Stimulated activated naive CD4-positive, alpha-beta T cell treated with Interleukin-2 at 50 U/mL for 16 hours (primary cell): ENCODE measurements around the gene SLC35D1.

Experiments used
- DNase-seq: peaks from one replicate; lab custom pipeline; 2025; lab: John Stamatoyannopoulos, UW

SLC35D1 gene

DNA sequence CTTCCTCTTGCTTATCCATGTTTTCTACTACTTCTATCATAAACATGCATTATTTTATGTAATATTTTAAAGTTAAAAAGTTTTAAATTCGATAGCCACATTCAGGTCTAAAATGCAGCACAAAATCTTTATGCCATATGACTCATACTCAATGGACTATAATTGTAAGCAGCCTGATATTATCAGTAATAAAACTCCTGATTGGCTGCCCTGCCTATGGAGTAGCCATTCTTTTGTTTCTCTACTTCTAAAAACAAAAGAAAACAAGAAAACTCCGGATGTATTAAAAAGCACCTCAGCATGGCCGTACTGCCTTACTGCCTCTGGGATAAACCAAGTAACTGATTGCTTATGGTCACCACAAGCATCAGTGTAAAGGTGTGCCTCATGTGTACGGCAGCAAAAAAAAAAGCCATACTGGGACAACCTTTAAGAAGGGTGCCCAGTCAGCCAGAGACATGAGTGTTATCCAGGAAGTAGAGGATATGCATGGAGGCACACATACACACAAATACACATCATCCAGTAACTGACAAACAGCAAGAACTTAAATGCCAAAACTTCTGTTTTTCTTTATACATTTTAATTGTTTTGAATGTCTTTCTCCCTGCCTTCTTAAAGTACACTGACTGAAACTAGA lies 9.2 kb downstream of the SLC35D1 start:
- no peak for DNase-seq

DNA sequence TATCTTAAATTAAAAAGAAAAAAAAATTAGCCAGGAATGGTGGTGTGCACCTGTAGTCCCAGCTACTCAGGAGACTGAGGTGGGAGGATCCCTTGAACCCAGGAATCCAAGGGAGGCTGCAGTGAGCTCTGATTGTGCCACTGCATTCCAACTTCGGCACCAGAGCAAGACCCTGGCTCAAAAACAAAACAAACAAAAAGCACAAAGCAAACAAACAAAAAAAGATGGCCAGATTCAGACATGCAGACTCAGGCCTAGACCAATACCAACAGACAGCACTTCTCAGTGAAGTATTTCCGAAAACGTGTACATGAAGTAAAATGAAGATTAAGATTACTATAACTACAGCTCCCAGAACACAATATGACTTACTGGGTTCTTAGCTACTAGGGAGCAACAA lies 10.6 kb downstream of the SLC35D1 start:
- no peak for DNase-seq

DNA sequence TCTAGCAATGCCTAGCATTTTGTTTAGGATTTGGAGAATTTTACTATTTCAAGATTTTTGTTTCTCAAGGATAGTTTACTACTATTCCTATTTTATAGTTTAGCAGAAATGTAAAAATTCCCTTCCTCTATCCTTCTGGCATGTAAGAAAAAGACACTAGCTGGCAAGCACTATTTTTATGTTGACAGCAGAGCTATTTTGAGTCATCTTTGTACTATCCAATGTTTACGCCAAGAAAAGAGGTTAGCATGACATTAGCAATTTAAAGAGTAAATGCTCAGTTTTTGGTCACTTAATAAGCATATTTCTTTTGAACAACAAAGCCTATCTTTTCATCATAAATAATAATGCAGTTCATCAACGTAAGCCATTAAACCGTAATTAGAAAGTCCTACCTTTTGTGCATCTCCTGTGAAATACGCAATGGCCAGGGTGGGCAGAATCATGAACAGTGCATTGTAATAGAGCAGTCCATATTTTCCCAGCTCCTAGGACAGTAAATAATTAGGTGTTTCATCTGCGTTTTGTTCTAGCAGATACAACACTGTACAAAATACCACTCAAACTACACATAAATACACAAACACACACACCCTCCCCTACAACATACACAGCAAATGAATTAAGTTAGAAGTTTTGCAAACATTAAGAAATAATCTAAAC lies 12.0 kb downstream of the SLC35D1 start:
- DNase-seq = no peak

DNA sequence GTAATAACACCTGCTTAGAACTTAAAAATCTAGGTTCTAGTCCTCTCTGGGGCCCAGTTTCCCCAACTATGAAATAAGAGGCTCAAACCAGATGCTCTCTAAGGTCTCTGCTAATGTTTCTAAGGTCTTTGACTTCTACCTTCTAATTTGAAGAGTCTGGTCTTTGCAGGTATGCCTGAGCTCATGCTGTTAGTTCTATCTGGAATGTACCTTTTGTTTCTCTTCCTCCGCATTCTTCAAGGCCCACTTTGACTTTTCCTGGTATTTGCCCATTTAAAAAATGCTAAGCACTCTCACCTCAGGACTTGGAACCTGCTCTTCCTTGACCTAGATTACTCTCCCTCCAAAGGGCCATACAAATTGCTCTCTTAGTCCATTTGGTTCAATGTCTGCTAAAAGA lies 13.5 kb downstream of the SLC35D1 start:
- no peak for DNase-seq

DNA sequence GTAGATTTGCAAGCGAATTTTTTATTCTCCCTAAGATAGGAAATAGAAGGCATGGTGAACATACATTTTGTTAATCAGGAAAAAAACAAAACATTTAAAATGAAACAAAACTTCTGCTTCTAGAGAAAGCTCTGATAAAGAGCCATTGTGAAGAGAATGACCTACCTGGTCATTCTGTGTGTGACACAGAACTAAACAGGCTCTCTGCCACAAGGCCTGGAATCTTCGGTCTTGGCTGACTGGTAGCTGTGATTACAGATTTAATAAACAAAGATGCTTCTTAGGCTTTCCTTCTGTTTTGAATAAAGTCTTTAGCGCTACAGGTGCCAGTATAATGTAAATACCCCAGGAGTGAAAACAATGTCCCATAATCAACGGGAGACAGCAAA lies 22.1 kb downstream of the SLC35D1 start:
- DNase-seq = no peak

DNA sequence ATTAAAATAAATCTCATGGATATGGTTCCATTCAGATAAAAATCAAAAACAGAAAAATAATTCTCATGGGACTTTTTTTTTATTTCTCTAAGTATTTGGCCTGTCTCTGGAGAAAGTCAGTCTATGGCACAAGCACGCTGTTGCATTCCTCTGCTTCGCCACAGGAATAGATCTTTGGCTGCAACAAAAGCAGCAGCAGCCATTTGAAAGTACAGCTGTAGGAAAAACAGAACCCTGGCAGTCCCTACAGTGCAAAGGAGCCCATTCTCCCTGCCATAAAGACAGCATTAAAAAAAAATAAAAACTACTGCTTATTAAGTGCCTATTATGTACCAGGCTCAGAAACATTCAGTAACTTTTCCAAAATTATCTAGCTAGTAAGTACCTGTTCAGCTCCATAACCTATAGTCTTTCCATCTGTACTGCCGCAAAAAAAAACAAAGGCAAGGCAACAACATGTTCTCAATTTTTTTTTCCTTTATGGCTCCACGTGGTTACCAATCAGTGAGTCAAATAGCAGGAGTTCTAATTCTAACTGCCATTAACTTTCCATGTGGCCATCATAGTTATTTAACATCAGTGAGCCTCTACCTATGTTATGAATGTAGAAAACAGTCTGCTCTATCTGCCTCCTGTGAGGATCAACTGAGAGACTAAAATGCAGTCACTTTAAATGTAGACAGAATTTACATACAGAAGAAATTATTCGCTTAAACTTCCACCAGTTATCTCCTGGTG lies 22.7 kb downstream of the SLC35D1 start:
- DNase-seq = no peak

DNA sequence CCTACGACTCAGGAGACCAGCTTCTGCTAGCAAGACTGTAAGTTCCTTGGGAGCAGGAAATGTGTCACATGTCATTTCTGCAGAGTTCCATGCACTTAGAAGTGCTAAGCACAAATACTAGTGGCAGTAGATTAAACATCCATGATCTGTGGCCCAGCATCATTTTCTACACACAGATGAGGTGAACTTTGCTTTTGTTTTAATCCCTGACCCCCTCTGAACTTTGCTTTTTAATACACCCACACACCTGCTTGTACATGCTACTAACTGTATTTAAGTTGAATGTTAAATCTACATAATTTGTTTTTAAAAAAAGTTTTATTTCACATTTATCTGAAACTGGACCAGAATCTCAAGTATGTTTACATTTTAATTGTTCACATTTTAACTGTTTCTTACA lies 24.5 kb downstream of the SLC35D1 start:
- no peak for DNase-seq

DNA sequence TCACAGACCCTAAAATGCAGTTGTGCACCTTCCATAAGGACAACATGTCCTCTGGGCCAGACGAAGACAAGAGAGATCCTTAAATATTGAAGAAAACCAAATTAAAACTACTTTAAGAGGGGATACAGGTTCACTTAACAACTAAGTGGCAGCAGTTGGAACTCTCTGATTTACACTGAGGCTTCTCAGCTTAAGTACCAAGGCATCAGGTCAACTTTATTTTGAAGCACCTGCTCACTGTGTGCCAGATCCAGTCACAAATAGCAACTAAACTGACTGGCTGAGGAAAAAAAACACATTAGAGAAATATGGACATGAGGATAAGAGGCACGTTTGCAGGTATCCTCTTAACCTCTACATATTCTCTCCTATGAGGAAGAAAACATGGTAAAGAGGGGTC lies 33.2 kb downstream of the SLC35D1 start:
- no peak for DNase-seq

DNA sequence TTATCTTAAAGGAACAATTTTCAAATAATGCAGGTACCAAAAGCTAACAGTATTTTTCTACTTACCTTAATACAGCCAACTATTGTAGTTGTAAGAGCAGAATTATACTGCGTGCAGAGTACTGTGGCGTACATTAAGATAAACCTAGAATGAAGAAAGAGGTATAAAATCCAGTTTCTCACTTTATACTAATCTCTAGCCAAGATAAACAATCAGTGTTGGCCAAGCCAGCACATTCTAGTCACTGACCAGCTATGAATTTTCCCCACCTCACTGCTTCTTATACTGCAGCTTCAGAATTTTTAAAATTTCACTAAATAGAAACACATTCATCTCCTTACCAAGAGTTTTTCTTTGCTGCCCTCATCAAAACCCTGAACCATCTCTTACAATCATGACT lies 33.6 kb downstream of the SLC35D1 start:
- DNase-seq = no peak

DNA sequence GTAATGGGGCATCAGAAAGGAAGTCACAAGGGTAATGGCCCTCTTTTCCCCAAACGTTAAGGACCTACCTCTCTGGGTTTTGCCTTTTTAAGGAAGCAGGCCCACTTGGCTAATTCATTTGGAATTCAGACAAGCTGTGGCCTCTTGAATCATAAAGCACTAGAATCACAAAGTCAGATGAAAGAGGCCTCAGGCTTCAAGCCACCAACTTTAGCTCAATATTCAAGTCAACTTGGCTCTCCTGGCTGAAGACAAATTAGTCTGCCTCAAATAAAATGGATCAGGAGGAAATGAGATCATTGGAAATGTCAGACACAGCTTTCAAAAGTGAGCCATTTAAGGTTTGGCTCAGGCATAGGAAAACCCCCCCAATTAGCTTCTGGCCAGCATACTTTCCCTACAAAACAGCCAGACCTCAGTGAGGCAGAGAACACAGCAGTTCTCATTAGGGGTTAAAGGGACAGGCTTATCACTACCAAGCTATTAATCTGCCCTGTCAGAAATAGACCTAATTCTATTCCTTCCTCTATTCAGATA lies 34.3 kb downstream of the SLC35D1 start:
- no peak for DNase-seq

DNA sequence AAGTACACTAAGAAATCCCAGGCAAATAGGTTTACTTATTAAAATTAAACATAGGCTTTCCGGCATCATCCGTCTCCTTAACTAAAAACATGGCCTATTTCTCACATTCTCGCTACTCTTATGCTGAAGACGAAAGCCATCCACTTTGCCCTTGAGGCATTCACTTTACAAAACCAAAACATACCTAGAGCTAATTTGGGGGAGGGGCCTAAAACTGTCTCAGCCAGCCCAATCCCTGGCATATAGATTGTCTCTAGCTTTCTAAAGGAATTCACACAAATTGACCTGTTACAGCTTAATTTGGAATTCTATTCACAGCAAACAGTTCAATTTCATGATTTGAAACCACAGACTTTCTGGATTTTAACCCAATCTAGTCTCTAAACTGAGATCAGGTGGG lies 34.8 kb downstream of the SLC35D1 start:
- no peak for DNase-seq

DNA sequence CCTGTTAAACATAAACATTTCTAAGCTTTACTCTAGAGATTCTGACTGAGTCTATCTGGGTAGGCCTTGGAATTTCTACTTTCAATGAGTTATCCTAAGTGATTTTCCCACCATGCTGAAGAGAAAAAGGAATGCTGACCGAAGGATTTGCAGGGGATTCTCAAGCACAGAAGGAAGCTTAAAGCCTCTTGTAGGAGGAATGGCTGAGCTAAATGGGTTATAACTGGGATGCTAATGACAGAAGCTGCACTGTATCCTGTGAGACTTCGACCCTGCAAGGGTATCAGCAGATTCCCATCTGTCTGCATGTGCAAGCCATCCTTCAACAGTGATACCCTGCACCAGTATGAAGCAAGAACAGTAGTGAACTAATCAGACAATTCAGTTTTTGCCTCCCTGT lies 35.4 kb downstream of the SLC35D1 start:
- DNase-seq = no peak

DNA sequence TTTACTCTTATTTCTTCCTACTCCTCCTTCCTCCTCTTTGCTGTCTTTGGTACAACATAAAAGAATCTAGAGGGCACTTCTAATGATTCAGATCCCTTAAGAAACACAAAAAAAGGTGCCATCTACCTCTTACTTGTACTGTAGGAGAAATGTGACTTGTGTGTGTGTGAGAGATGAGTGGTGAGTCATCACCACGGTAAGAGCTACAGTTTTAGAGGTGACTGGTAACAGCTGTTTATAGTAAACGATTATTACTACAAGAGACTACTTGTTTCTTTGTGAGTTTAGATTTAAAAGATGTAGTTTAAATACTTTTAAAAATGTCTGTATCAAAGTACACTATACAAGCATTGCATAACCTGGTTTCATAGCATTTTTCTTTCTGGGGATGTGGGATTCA lies 40.4 kb downstream of the SLC35D1 start:
- DNase-seq = no peak

DNA sequence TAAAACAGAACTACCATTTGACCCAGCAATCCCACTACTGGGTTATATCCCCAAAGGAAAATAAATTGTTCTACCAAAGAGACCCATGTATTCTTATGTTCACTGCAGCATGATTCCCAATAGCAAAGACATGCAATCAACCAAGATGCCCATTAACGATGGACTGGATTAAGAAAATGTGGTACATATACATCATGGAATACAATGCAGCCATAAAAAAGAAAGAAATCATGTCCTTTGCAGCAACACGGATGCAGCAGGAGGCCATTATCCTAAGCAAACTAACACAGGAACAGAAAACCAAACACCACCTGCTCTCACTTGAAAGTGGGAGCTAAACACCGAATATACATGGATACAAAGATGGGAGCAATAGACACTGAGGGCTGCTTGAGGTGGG lies 44.2 kb downstream of the SLC35D1 start:
- no peak for DNase-seq

DNA sequence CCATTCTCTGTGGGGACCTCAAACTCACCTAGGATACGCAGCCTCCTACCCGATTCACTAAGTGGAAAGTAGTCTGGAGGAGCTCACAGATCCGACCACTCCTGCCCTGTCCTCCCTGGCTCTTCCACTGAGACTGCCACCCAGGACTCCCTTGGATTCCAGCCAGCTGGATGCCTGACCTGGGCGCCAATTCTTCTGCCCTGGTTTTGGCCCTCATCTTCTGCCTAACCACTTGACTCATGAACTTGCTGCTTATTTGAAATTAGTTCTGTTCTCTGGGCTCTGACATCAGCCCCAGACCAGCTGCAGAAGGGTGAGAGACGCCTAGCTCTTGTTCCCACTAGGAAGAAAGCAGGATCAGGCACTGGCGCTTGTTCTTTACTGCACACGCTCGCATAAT lies 48.9 kb downstream of the SLC35D1 start:
- no peak for DNase-seq

DNA sequence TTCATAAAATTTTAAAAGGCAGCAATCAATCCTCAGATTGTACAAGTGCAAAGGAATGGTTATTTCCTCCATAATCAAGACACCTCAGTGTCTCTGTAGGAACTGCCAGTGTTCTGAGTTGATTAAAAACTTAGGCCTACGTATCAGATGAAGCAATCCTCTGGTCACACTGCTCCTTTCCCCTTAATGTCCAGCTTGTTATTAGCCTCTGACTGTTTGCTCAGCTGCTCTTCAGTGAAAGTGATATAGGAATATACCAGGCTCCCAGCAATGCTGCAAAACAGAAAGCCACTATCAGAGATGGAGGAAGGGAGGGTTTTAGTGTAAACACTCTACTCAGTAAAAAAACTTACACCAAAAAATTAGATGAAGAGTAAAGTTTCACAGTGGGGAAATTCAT lies 49.8 kb downstream of the SLC35D1 start:
- DNase-seq = no peak

DNA sequence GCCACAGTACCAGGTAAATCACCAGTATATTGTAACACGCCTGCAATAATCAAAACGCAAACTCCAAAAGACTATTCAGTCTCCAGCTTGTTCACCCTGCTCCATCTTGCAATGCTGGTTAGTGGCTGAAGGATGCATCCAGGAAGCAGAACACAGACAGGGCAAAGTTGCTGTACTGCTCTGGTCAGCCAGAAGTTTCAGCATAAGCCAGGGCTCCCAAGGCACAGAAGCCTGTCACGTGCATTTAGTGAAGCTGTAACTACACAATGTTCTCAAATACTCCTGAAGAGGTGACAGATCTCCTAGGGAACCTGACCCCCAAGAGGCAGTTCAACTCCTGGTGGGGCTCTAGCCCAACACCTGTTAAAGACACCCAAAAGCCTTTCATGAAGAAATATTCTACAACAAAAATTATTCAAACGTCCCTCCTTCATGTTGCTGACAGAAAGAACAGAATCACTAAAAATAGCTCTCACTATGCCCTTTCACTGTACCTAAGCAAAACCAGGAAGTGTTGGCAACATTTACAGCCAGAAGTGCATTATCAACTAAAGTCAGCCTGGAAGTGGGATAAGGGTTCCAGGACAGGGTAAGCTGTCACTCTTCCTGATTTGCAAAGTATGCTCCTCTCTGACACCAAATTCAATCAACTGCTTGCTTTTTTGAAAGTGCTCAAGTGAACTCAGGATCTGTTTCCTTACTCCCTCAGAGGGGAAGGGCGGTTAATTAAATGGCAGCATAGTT lies 52.1 kb downstream of the SLC35D1 start:
- no peak for DNase-seq

DNA sequence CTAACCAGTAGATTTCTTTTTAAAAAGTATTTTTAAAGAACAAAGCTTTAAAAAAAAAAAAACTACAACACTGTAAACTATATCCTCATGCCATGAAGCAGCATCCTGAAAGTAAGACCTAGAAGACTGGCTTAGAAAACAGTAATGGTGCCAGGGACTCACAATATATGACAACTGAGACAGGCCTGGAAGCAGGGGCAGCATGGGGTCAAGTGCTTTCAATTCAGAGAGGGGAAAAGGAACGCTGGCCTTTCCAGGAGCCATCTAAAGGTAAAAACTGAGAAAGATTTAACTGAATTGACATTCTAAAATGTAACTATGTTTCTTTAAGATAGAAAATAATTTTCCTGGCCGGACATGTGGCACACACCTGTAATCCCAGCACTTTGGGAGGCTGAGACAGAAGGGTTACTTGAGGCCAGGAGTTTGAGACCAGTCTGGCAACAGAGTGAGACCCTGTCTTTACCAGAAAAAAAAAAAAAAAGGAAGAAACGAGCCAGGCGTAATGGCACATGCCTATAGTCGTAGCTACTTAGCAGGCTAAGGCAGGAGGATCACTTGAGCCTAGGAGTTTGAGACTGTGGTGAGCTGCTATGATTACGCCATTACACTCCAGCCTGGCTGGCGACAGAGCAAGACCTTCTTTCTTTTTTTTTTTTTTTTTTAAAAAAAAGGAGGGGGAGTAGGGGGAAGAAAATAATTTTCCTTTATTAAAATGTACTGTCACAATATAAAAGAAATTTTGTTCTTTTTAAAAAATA lies 54.1 kb downstream of the SLC35D1 start:
- DNase-seq = no peak

DNA sequence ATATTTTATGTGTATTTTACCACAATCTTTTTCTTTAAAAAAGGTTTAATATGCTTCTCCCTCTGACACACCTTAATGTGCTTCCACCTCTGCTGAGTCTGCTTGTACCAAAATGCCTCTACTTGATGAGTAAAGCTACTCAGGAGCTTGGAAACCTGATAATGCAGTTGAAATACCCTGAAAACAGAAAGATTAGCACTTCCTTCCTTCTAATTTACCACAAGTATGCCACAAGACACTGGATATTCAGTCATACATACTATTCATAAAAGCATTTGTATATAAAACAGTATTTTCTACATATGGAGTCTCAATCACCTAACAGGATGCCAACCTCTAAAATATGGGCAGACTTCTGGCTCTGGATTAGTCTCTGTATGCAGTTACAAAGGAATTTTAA lies 55.0 kb downstream of the SLC35D1 start:
- no peak for DNase-seq

DNA sequence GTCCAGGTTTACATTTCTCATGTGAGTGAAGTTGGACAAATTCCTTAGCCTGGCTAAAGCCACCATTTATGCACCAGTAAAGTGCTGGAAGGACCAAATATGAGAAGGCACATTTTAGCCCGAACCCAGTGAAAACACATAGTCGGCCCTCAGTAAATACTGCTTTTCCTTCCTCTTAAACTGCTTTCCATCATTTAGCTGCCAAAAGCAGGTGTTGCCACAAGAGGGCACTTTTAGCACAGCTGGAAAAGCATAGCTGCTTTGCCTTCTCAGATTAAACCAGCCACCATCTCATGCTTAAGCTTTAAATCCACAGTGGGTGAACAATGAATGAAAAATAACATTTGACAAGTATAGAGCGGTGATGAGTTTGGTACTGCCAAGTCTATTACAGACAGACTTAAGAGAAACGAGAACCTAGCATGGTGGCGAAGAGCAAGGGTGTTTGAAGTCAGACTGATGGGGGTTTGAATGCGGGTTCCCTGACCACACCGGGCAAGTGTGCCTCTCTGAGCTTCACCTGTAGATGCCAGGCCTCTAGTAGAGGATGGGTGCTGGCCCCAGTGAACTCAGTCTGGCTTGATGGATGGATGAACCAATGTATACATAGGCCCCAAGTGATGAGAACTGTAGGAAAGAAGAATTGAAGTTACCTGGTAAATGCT lies 57.8 kb downstream of the SLC35D1 start:
- peak; percentile 46 for DNase-seq

DNA sequence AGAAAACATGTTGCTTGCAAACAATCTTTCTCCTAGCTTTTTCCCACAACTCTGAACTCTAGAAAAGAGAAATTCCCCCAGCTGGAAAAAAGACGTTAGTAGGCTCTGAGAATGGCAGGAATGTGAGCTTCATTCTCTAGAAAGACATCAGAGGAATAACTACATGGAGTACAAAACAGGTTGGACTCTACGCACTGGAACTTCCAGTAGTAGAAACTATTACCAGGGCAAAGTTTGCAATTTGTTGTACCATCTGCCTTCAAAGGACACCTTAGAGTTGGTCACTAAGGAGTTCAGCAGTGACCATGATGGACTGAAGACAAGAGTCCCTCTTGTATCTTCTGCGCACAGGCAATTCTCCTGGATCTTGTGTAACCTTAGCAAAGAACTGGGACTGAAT lies 60.9 kb downstream of the SLC35D1 start:
- DNase-seq = no peak
